AG09309 (cell line): Measurements from ENCODE around the gene NUTM1.

Source experiments
- DNase-seq: peaks from one replicate; pipeline ENCODE4 v3.0.0-alpha.2; 2010; ENCODE audit warnings: low read depth
- H3K4me3 ChIP-seq: 2 replicates; pipeline ENCODE4 v1.5.1; 2011; ENCODE audit warnings: mild to moderate bottlenecking, low read depth, low read length, moderate library complexity; ENCODE audit not compliant: control insufficient read depth
- TF ChIP-seq, protein P1 (sequence below): IDR thresholded peaks from 2 replicates; pipeline ENCODE4 v1.5.1; 2011; ENCODE audit warnings: mild to moderate bottlenecking, low read depth, low read length, inconsistent platforms; ENCODE audit not compliant: insufficient read depth, control insufficient read depth; ENCODE audit errors: missing control alignments

Gene NUTM1, protein sequence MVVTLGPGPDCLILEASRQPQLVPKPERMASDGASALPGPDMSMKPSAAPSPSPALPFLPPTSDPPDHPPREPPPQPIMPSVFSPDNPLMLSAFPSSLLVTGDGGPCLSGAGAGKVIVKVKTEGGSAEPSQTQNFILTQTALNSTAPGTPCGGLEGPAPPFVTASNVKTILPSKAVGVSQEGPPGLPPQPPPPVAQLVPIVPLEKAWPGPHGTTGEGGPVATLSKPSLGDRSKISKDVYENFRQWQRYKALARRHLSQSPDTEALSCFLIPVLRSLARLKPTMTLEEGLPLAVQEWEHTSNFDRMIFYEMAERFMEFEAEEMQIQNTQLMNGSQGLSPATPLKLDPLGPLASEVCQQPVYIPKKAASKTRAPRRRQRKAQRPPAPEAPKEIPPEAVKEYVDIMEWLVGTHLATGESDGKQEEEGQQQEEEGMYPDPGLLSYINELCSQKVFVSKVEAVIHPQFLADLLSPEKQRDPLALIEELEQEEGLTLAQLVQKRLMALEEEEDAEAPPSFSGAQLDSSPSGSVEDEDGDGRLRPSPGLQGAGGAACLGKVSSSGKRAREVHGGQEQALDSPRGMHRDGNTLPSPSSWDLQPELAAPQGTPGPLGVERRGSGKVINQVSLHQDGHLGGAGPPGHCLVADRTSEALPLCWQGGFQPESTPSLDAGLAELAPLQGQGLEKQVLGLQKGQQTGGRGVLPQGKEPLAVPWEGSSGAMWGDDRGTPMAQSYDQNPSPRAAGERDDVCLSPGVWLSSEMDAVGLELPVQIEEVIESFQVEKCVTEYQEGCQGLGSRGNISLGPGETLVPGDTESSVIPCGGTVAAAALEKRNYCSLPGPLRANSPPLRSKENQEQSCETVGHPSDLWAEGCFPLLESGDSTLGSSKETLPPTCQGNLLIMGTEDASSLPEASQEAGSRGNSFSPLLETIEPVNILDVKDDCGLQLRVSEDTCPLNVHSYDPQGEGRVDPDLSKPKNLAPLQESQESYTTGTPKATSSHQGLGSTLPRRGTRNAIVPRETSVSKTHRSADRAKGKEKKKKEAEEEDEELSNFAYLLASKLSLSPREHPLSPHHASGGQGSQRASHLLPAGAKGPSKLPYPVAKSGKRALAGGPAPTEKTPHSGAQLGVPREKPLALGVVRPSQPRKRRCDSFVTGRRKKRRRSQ

DNA sequence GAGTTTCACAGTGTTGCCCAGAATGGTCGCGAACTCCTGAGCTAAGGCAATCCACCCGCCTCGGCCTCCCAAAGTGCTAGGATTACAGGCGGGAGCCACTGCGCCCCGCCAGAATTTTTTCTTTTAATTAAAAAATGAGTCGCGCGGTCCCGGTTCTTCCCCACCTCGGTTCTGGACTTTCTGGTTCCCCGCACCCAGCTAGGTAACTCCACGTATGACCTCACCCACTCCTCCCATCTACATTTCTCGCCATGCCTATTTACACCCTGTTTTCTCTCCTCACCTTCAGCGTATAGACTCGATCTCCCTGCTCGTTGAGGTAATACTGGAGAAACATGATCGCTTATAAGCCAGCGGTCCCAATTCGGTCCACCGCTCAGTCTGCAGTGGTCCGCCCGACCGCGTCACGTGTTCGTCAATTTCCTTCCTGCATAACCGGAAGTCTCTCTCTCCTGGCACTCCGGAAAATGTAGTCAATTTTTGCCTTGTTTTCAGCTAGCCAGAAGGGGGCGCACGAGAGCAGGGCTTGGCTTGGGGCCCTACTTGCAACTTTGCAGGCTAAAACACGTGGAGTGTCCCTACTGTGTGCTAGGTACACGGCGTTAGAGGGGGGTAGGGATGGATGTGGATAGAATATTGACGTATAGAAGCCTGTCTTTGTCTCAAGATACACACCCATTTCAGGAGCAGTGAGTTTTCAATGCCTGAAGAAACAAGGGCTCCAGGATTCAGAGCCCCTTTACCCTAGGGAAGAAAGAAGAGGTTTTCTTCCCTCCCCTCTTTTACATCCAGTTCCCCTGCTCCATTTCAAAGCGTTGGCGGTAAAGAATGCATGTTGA, at the start of gene NUTM1, which contains the start of gene NOP10:
TSS of gene NUTM1 (plus strand) at position 579 of the 839 bp plus-strand sequence. CDS start 382 bp downstream, outside the sequence.
TSS of gene NOP10 (minus strand) at position 400 of the 839 bp plus-strand sequence. CDS start at position 337, 63 bp downstream.
- peak; percentile 74 for DNase-seq
- peak within 1 kb of the TSS; percentile 63 for H3K4me3 ChIP-seq
- TF ChIP-seq, protein P1, sequence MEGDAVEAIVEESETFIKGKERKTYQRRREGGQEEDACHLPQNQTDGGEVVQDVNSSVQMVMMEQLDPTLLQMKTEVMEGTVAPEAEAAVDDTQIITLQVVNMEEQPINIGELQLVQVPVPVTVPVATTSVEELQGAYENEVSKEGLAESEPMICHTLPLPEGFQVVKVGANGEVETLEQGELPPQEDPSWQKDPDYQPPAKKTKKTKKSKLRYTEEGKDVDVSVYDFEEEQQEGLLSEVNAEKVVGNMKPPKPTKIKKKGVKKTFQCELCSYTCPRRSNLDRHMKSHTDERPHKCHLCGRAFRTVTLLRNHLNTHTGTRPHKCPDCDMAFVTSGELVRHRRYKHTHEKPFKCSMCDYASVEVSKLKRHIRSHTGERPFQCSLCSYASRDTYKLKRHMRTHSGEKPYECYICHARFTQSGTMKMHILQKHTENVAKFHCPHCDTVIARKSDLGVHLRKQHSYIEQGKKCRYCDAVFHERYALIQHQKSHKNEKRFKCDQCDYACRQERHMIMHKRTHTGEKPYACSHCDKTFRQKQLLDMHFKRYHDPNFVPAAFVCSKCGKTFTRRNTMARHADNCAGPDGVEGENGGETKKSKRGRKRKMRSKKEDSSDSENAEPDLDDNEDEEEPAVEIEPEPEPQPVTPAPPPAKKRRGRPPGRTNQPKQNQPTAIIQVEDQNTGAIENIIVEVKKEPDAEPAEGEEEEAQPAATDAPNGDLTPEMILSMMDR: peak; percentile 92

DNA sequence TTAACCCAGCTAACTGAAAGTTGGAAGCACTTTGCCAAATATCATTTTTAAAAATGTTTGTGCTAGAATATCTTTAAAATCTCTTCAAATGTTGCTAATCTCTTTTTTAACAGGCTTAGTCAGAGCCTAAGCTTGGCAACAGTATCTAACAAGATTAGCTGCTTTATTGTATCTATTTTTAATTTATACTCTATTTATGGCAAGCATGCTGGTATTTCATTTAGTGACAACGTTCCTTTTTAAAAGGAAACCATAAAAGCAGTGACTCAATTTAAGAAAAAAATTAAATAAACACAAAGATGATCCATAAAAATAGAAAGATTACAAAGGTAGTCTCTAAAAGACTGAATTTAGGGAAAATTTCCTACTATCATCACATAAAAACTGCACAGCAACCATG, 46.1 kb upstream of the NUTM1 start:
- TF ChIP-seq, protein P1: no peak
- DNase-seq: peak; percentile 33
- no peak overlapping the region for H3K4me3 ChIP-seq

DNA sequence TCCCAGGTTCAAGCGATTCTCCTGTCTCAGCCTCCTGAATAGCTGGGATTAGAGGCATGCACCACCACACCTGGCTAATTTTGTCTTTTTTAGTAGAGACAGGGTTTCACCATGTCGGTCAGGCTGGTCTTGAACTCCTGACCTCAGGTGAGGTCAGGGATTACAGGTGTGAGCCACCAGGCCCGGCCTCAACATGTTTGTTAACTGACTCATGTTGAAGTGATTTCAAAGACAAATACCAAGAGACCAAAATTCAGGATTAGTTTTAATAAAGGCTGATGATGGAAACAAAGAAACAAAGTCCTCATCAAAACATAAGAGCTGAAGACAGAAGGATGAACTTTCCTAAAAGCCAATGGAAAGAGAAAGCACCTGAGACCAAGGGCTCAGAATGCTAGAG, 42.1 kb upstream of the NUTM1 start:
- no peak overlapping the region for H3K4me3 ChIP-seq
- DNase-seq: no peak
- TF ChIP-seq, protein P1: no peak

DNA sequence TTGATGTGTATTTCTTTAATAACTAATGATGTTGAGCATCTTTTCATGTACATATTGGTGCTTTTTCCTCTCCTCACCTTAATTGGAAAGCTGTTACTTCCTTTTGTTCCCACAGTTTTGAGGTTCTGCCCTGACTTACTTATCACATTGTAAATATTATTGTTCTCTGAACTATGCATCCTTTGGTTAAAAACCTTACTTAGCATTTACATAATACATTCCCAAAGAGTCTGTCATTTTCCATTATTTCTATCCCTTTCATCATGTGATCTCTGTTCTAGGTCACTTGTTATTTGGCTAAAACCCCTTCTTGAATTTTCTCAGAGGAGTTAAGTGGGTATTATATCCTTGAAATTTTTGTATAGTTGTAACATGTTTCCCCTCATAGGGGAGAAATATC, 38.5 kb upstream of the NUTM1 start:
- peak; percentile 55 for DNase-seq
- no peak overlapping the region for H3K4me3 ChIP-seq
- TF ChIP-seq, protein P1: no peak

DNA sequence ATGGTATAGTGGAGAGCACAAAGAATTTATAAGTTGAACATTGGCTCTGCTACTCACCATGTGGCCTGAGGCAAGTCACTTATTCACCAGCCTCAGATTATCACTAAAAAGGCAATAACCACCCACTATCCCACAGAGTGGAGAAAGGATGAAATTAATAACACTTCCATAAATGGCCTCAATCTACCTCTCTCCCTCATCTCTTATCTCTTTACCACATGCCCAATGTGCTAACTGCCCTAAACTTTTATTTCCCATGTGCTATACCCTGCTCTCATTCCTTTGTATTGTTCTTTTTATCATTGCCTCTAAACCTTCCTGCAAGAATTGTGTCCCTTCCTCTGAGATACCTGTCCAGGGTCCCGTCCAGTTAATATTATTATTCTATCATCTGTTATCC, 31.6 kb upstream of the NUTM1 start:
- no peak for DNase-seq
- H3K4me3 ChIP-seq: no peak overlapping the region
- TF ChIP-seq, protein P1: no peak
